GM13976 (cell line): ENCODE data around the gene KCNMA1.

Experiments
- DNase-seq: peaks from one replicate; pipeline ENCODE4 v3.0.0; 2012; ENCODE audit warnings: low spot score
- in situ Hi-C: fragments of 300-500 bp; cut with MboI; formaldehyde crosslinking; loops from one replicate; pipeline ENCODE4 v1.12.0; 2022; ENCODE audit warnings: low sequenced_read_pairs, mixed read lengths, inconsistent platforms; ENCODE audit not compliant: unreplicated experiment
- TF ChIP-seq, protein P1 (sequence below): IDR thresholded peaks from 2 replicates; pipeline ENCODE4 v1.5.1; 2012; ENCODE audit warnings: borderline replicate concordance, mild to moderate bottlenecking; ENCODE audit not compliant: insufficient read depth; ENCODE audit errors: extremely low read depth, missing control alignments, control extremely low read depth

KCNMA1 gene

DNA sequence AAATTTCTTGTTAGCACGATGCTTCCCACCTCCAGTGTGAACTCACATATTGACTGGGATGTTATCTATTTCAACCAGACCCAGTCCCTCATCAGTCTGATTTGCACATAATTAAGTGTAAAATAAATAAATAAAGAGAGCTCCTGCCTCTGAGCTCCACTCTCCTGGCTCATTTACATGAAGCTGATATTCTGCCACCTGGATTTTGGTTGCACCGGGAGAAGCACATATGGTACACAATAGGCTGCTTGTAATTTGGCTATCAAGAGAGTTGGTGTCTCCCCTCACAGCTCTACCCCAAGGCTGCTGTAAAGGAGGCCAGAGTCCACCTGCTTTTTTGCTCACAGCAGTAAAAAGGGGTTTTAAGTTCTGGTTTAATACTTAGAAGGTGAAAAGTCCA, 610.5 kb downstream of the KCNMA1 start:
- DNase-seq: no peak
- TF ChIP-seq, protein P1, sequence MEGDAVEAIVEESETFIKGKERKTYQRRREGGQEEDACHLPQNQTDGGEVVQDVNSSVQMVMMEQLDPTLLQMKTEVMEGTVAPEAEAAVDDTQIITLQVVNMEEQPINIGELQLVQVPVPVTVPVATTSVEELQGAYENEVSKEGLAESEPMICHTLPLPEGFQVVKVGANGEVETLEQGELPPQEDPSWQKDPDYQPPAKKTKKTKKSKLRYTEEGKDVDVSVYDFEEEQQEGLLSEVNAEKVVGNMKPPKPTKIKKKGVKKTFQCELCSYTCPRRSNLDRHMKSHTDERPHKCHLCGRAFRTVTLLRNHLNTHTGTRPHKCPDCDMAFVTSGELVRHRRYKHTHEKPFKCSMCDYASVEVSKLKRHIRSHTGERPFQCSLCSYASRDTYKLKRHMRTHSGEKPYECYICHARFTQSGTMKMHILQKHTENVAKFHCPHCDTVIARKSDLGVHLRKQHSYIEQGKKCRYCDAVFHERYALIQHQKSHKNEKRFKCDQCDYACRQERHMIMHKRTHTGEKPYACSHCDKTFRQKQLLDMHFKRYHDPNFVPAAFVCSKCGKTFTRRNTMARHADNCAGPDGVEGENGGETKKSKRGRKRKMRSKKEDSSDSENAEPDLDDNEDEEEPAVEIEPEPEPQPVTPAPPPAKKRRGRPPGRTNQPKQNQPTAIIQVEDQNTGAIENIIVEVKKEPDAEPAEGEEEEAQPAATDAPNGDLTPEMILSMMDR: no peak
- in situ Hi-C loops: no loop called here

- in situ Hi-C loops: no loop called here
- TF ChIP-seq, protein P1: no peak
- no peak for DNase-seq
Observed at GRCh38 chr10:77026148-77026547, 611.5 kb downstream of the KCNMA1 start.

DNA sequence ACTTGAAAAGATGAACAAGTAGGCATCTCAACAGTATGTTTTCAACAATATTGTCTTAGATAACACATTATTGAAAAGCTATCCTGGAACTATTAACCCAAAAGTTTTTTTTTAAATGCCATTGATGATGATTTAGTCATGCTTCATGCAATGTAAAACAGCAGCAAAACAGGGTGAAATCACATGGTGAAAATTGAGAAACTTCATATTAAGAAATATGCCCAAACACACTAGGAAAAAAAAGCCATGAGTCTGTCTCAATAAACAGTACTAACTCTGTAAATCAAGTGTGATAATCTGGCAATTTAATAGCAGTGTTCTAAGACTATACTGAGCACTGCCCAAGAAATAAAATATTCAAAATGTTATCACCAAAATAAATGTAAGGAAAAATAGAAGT, 613.1 kb downstream of the KCNMA1 start:
- TF ChIP-seq, protein P1: no peak
- in situ Hi-C loops: no loop called here
- DNase-seq: no peak

- DNase-seq: no peak
- TF ChIP-seq, protein P1: no peak
- in situ Hi-C loops: no loop called here
Observed at GRCh38 chr10:77023396-77023795, 614.2 kb downstream of the KCNMA1 start.

DNA sequence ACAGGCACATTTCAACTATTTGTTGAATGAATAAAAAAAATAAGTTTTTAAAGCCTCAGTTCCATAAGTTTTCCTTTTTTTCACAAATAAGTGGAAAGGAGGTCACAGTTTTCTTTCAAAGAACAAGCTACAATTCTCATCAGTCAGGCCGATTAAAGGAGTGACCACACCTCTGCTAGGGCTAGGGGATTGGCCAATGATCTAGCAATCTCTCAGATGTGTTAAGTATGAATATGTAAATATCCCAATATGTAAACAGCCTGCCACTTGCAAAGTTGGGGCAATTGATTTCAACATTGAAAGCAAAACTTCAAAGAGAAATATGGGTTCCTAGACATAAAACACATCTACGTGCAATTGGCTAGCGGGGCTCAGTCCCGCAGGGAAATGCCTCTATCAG, 614.9 kb downstream of the KCNMA1 start:
- in situ Hi-C loops: no loop called here
- no peak for DNase-seq
- TF ChIP-seq, protein P1: no peak

DNA sequence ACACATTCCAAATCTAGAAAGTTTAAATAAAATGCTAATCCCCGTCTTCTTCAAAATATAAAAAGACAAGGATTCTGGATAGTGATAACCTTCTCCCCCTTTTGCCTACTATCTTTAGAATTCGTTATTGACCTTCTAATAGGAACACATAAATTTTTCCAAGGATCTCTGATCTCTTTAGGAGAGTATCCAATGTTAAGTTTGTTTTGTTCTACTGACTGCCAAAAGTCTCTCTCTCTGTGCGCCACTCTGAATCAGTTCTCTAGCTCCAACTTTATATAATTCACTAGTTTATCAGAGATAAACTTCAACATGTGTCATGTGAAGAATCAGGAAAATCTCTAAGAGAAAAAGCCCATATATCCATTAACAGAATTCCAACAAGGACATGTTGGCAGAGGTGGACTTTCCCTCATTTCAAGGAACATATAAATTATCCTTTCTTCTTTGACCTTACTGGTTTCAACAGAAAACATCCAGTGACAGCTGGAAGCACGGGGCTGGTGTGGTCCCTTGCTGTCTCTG, 615.6 kb downstream of the KCNMA1 start:
- TF ChIP-seq, protein P1: no peak
- DNase-seq: no peak
- in situ Hi-C loops: no loop called here
